Effector memory CD4-positive, alpha-beta T cell (primary cell): Measurements from ENCODE around the gene TP53BP2.
"Not testable (repeated sequence)": the region's sequence is repeated elsewhere in the genome, so short reads cannot be mapped to it uniquely, and the experiment has no call there.

Experiments
- DNase-seq, 3 donors: peaks; one replicate each; pipeline ENCODE4 v3.0.0-alpha.2; 2020
- H3K27ac ChIP-seq: 2 replicates; pipeline ENCODE4 v1.7.0; 2013; ENCODE audit warnings: mild to moderate bottlenecking, low read length, moderate library complexity; ENCODE audit not compliant: insufficient read depth, poor library complexity, severe bottlenecking
- H3K27me3 ChIP-seq: replicated peaks from 2 replicates; pipeline ENCODE4 v1.7.0; 2013; ENCODE audit warnings: mild to moderate bottlenecking, low read length; ENCODE audit not compliant: insufficient read depth, control insufficient read depth, poor library complexity, severe bottlenecking
- H3K36me3 ChIP-seq: 2 replicates; pipeline ENCODE4 v1.7.0; 2013; ENCODE audit warnings: mild to moderate bottlenecking, low read length, moderate library complexity; ENCODE audit not compliant: control insufficient read depth, insufficient read depth
- H3K4me1 ChIP-seq: 2 replicates; pipeline ENCODE4 v1.7.0; 2013; ENCODE audit warnings: low read length, mild to moderate bottlenecking; ENCODE audit not compliant: control insufficient read depth, insufficient read depth, poor library complexity, severe bottlenecking
- H3K4me3 ChIP-seq: 2 replicates; pipeline ENCODE4 v1.7.0; 2013; ENCODE audit warnings: low read length, low read depth, mild to moderate bottlenecking; ENCODE audit not compliant: insufficient read depth, poor library complexity, severe bottlenecking
- H3K9me3 ChIP-seq: 2 replicates; pipeline ENCODE4 v1.7.0; 2013; ENCODE audit warnings: mild to moderate bottlenecking, low read length, moderate library complexity; ENCODE audit not compliant: control insufficient read depth

TP53BP2 gene

DNA sequence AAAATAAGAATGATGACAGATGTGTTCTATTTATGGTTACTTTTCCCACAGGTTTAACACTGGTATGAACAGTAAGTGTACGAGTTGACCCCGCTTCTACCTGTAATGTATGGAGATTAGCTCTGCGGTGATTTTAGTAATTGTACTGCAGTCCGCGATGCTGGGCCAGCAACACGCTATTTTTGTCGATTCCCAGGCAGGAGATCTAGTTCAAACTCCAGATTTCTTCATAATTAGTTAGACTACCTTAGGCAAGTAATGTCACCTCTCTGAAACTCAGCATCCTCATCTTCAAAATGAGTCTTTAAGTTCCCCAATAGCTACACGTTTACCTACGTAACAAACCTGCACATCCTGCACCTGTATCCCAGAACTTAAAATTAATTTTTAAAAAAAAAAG, 21.5 kb downstream of the TP53BP2 start:
- H3K4me3 ChIP-seq = no peak overlapping the region
- no peaks in the 10 kb centered on the region for H3K9me3 ChIP-seq
- no peaks in the 10 kb centered on the region for H3K27me3 ChIP-seq
- no peak for DNase-seq
- H3K27ac ChIP-seq = no peak overlapping the region
- peaks cover 20% of the 10 kb centered on the region for H3K4me1 ChIP-seq
- peaks cover 21% of the 10 kb centered on the region for H3K36me3 ChIP-seq

- Histone ChIP-seq H3K27me3 (no peaks in the 10 kb centered on the region), H3K9me3 (no peaks in the 10 kb centered on the region), H3K27ac (no peak overlapping the region), H3K4me3 (no peak overlapping the region), H3K36me3 (peaks cover 21% of the 10 kb centered on the region), H3K4me1 (peaks cover 8% of the 10 kb centered on the region)
- no peak for DNase-seq
Observed at GRCh38 chr1:223820971-223821370, 24.8 kb downstream of the TP53BP2 start.

DNA sequence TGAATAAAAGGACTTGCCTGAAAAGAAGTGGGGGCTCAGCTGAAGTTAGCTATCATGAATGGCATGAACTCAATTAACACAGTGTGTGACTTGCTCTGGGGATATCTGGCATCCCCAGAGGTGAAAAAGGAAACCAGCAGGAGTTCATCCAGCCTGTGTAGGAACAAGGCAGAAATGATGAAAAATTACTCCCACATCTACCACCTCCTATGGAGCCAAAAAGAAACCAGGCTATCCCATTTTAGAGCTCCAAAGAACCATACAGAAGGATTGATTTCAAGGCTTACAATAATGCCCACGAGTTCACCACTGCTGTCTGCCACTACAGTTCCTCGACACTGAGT, 25.3 kb downstream of the TP53BP2 start:
- peaks cover 3% of the 10 kb centered on the region for H3K4me1 ChIP-seq
- H3K27me3 ChIP-seq = no peaks in the 10 kb centered on the region
- peaks cover 21% of the 10 kb centered on the region for H3K36me3 ChIP-seq
- DNase-seq = no peak
- no peak overlapping the region for H3K4me3 ChIP-seq
- H3K9me3 ChIP-seq = no peaks in the 10 kb centered on the region
- H3K27ac ChIP-seq = no peak overlapping the region

DNA sequence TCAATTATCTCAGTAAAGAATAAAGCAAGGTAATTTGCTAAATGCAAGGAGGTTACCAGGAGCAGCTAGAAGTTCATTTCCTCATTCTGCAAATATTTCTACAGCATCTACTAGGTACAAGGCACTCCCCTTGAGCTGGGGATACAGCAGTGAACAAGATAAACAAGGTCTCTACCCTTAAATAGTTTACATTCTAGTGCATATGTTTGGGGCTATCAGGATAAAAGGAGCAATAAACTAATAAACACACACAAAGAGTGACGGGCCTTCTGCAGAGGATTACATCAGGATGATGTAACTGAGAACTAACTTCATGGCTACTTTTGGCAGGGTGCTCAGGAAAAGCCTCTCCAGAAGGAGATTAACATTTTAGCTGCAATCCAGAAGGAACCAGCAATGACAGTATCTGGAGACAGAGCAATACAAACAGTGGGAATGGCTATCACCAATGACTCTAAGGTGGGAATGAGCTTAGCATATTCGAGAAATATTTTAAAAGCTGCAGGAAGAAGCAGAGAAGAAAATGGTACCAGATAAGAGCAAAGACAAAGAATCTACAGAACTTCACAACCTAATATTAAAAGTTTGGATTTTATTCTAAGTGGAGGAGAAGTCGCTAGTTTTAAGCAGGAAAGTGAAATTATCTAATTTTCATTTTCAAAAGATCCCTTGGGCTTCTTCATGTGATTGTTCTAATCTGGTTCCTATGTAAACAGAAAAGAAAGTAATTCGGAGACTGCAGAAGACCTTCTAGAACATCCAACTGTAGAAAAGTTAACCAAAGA, 25.8 kb downstream of the TP53BP2 start:
- no peaks in the 10 kb centered on the region for H3K9me3 ChIP-seq
- H3K27me3 ChIP-seq = no peaks in the 10 kb centered on the region
- no peak overlapping the region for H3K27ac ChIP-seq
- H3K4me3 ChIP-seq = no peak overlapping the region
- H3K4me1 ChIP-seq = no peaks in the 10 kb centered on the region
- peaks cover 21% of the 10 kb centered on the region for H3K36me3 ChIP-seq
- DNase-seq = no peak

DNA sequence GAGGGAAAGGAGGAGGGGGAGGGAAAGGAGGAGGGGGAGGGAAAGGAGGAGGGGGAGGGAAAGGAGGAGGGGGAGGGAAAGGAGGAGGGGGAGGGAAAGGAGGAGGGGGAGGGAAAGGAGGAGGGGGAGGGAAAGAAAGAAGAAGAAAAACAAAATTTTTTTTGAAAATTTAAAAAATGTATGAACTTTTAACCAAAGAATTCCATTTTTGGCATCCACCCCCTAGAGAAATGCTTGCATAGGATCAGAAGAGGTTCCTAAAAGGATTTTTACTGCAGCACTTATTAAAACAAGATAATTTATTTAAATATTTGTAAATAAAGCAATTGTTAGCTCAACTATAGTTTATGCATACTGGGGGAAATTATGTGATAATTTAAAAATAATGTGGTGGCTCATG, 28.5 kb downstream of the TP53BP2 start:
- not testable (repeated sequence) for DNase-seq, H3K27me3 ChIP-seq, H3K27ac ChIP-seq, H3K4me3 ChIP-seq, H3K9me3 ChIP-seq
- peaks cover 26% of the 10 kb centered on the region for H3K36me3 ChIP-seq
- H3K4me1 ChIP-seq = peaks cover 15% of the 10 kb centered on the region

DNA sequence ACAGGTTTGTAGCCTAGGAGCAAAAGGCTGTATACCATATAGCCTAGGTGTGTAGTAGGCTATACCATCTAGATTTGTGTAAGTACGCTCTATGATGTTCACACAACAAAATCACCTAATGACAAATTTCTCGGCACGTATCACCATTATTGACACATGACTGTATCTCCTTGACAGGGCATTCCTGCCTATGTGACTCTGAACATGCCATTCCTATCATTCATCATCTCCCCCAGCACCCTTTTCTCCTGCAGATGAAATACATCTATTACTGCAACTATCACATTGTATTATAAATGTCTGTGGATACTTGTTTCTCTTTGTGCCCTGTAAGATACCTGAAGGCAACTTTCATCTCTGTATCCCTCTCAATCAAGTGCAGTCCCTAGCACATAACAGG, 29.9 kb downstream of the TP53BP2 start:
- no peak for DNase-seq
- H3K36me3 ChIP-seq = peaks cover 20% of the 10 kb centered on the region
- no peaks in the 10 kb centered on the region for H3K27me3 ChIP-seq
- H3K9me3 ChIP-seq = no peaks in the 10 kb centered on the region
- H3K27ac ChIP-seq = no peak overlapping the region
- peaks cover 15% of the 10 kb centered on the region for H3K4me1 ChIP-seq
- no peak overlapping the region for H3K4me3 ChIP-seq

DNA sequence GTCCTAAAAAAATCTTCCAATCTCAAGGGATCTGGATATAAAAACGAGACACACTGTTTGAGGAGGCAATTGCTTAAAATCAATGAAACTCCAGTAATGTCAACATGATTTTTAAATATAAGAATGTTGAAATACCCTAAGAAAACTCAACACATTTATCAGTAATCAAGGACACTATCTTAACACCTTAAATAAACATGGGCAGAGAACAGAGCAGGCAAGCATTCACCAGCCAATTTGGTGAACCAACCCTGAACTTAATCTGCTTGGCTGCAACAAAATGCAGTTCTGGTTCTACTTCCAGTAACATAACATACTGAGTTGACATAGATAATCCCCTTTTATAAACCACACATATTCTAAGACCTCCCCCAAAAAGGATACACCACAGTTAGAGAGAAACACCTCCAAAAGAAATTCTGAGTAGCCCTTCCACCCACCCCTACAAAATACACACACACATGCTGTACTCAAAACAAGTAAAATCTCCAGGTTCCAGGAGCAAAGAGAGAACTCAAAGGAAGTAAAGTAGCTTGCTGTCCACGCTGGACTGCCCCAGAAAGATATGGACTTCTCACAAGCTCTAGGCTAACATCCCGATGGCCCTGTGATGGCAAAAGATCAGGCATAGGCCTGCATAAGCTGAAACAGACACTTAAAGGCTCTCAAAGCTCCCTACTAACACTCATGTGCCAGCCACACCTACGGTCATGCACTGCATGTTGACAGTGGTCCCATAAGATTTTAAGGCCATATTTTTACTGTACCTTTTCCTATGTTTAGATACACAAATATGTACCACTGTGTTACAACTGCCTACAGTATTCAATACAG, 30.5 kb downstream of the TP53BP2 start:
- no peak for DNase-seq
- H3K4me1 ChIP-seq = peaks cover 15% of the 10 kb centered on the region
- H3K27me3 ChIP-seq = no peaks in the 10 kb centered on the region
- H3K36me3 ChIP-seq = peaks cover 20% of the 10 kb centered on the region
- no peak overlapping the region for H3K27ac ChIP-seq
- no peak overlapping the region for H3K4me3 ChIP-seq
- H3K9me3 ChIP-seq = no peaks in the 10 kb centered on the region

DNA sequence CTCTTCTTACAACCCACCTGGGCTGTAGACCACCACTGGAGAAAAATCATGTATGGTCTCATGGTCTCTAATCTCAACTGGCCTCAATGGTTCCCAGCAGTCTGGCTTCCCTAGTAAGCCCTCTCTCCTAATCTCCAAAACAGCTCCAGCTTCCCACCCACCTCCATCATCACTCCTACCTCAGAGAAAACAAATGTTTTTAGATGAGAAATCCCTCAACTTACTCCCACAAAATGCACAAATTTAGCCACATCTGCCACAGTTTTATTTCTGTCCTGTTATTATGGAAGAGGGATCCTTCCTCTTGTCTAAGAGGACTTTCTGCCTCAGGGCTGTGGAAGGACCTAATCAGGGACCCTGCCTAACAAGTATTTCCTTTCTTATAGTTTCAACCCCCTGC, 32.1 kb downstream of the TP53BP2 start:
- peaks cover 15% of the 10 kb centered on the region for H3K4me1 ChIP-seq
- H3K27ac ChIP-seq = peak overlapping the region; percentile 22
- no peaks in the 10 kb centered on the region for H3K27me3 ChIP-seq
- no peak for DNase-seq
- no peak overlapping the region for H3K4me3 ChIP-seq
- H3K9me3 ChIP-seq = no peaks in the 10 kb centered on the region
- H3K36me3 ChIP-seq = peaks cover 12% of the 10 kb centered on the region

GRCh38 chr1:223811634-223812101, 34.1 kb downstream of the TP53BP2 start:
- H3K4me1 ChIP-seq = peaks cover 15% of the 10 kb centered on the region
- H3K9me3 ChIP-seq = no peaks in the 10 kb centered on the region
- no peak overlapping the region for H3K4me3 ChIP-seq
- H3K27me3 ChIP-seq = no peaks in the 10 kb centered on the region
- H3K36me3 ChIP-seq = peaks cover 12% of the 10 kb centered on the region
- DNase-seq = no peak
- H3K27ac ChIP-seq = no peak overlapping the region

- DNase-seq = no peak
- H3K27ac ChIP-seq = no peak overlapping the region
- no peaks in the 10 kb centered on the region for H3K9me3 ChIP-seq
- peaks cover 21% of the 10 kb centered on the region for H3K36me3 ChIP-seq
- H3K4me3 ChIP-seq = no peak overlapping the region
- H3K4me1 ChIP-seq = peaks cover 15% of the 10 kb centered on the region
- H3K27me3 ChIP-seq = no peaks in the 10 kb centered on the region
Observed at GRCh38 chr1:223810586-223810985, 35.2 kb downstream of the TP53BP2 start.
